ENCODE measurements around the gene AADACL4.
A peak's percentile ranks its signal among the peaks of the same experiment; 100 is the strongest.

AADACL4 gene

GRCh38 chr1:12714710-12715475, 71.0 kb downstream of the AADACL4 start:
- DNase-seq: peak in 1 of 2 experiments; percentile 2

GRCh38 chr1:12715896-12716437, 72.1 kb downstream of the AADACL4 start, which contains the start of gene AADACL3:
Gene AADACL3, plus strand, starts transcription at chr1:12716110. Its CDS starts 67 bp downstream, at chr1:12716177.
- DNase-seq: no peak

Data from AML-193 (cell line).